CD14-positive monocyte (primary cell): Measurements from ENCODE around the gene TNKS1BP1. TPM values are rescaled to one million over a fixed set of nuclear protein-coding genes. Genes with fewer than 3 reads are reported as not detected.

Source experiments
- DNase-seq, 3 donors: peaks; one replicate each; pipeline ENCODE4 v3.0.0-alpha.2; 2011 to 2022
- H2AFZ ChIP-seq: 2 replicates; pipeline ENCODE4 v1.6.0; 2012; ENCODE audit warnings: mild to moderate bottlenecking, low read depth, low read length, inconsistent platforms; ENCODE audit not compliant: insufficient read depth, poor library complexity, severe bottlenecking
- H3K27ac ChIP-seq, 2 donors: 1 replicate in 1 of 2; 2 replicates in 1 of 2; pipeline ENCODE4 v1.5.1; 2012 to 2013; ENCODE audit warnings: low read length in 2 of 2, control low read depth in 1 of 2, inconsistent platforms in 1 of 2, low read depth in 1 of 2, mild to moderate bottlenecking in 1 of 2
- H3K27me3 ChIP-seq, 2 donors: one replicate each; pipeline versions ENCODE4 v1.6.0 to v1.6.1; 2011 to 2013; ENCODE audit warnings: low read length in 2 of 2; ENCODE audit not compliant: control insufficient read depth in 2 of 2, insufficient read depth in 2 of 2
- H3K36me3 ChIP-seq, 2 donors: replicated peaks in 1 of 2; 1 replicate in 1 of 2; 2 replicates in 1 of 2; pipeline versions ENCODE4 v1.5.1 to v1.6.1; 2012 to 2013; ENCODE audit warnings: low read length in 2 of 2, control low read depth in 1 of 2, inconsistent platforms in 1 of 2, mild to moderate bottlenecking in 1 of 2; ENCODE audit not compliant: insufficient read depth in 2 of 2, control insufficient read depth in 1 of 2
- H3K4me1 ChIP-seq, 2 donors: 1 replicate in 1 of 2; 2 replicates in 1 of 2; pipeline versions ENCODE4 v1.5.1 to v1.6.1; 2012 to 2013; ENCODE audit warnings: low read length in 2 of 2, control low read depth in 1 of 2, inconsistent platforms in 1 of 2, mild to moderate bottlenecking in 1 of 2, moderate library complexity in 1 of 2; ENCODE audit not compliant: insufficient read depth in 2 of 2, control insufficient read depth in 1 of 2
- H3K4me2 ChIP-seq: replicated peaks from 2 replicates; pipeline ENCODE3; 2012; ENCODE audit warnings: low read length, moderate library complexity, mild to moderate bottlenecking; ENCODE audit not compliant: poor library complexity, severe bottlenecking; ENCODE audit errors: extremely low read depth
- H3K4me3 ChIP-seq, 3 experiments: fragments of 200-600 bp in 1 of 3; sonication (generic) in 1 of 3; replicated peaks in 1 of 3; 1 replicate in 2 of 3; 2 replicates in 1 of 3; pipeline ENCODE4 v1.5.1; 2011 to 2013; ENCODE audit warnings: low read length in 3 of 3, mild to moderate bottlenecking in 3 of 3, control low read depth in 2 of 3, low read depth in 2 of 3, inconsistent platforms in 1 of 3, moderate library complexity in 1 of 3
- H3K79me2 ChIP-seq: 2 replicates; pipeline ENCODE4 v1.6.0; 2012; ENCODE audit warnings: mild to moderate bottlenecking, control low read depth, inconsistent platforms, low read length, moderate library complexity; ENCODE audit not compliant: insufficient read depth
- H3K9ac ChIP-seq: 2 replicates; pipeline ENCODE4 v1.6.0; 2017; ENCODE audit warnings: low read length, mild to moderate bottlenecking; ENCODE audit not compliant: insufficient read depth, poor library complexity, severe bottlenecking
- H3K9me3 ChIP-seq, 2 donors: replicated peaks in 1 of 2; 1 replicate in 1 of 2; 2 replicates in 1 of 2; pipeline versions ENCODE4 v1.5.1 to v1.6.1; 2012 to 2013; ENCODE audit warnings: low read length in 2 of 2, control low read depth in 1 of 2; ENCODE audit not compliant: control insufficient read depth in 1 of 2, insufficient read depth in 1 of 2
- H4K20me1 ChIP-seq: 2 replicates; pipeline ENCODE4 v1.6.0; 2012; ENCODE audit warnings: mild to moderate bottlenecking, low read length, control low read depth, moderate library complexity; ENCODE audit not compliant: insufficient read depth
- H3K27ac Mint-ChIP-seq, 7 donors: one replicate each; pipeline ENCODE4 v1.8.0; 2020; ENCODE audit warnings: mild to moderate bottlenecking in 7 of 7, mixed read lengths in 7 of 7, moderate library complexity in 6 of 7, inconsistent platforms in 2 of 7
- H3K27me3 Mint-ChIP-seq, 3 donors: one replicate each; pipeline ENCODE4 v1.8.0; 2021 to 2022; ENCODE audit warnings: low read depth in 3 of 3, mild to moderate bottlenecking in 3 of 3, mixed read lengths in 3 of 3, moderate library complexity in 3 of 3, inconsistent platforms in 1 of 3
- H3K36me3 Mint-ChIP-seq, 2 donors: one replicate each; pipeline ENCODE4 v1.8.0; 2020; ENCODE audit warnings: mixed read lengths in 2 of 2, inconsistent platforms in 1 of 2, mild to moderate bottlenecking in 1 of 2
- H3K4me1 Mint-ChIP-seq: one replicate; pipeline ENCODE4 v1.8.0; 2020; ENCODE audit warnings: mild to moderate bottlenecking, mixed read lengths
- H3K4me3 Mint-ChIP-seq, 2 donors: one replicate each; pipeline ENCODE4 v1.8.0; 2020; ENCODE audit warnings: mild to moderate bottlenecking in 2 of 2, mixed read lengths in 2 of 2, moderate library complexity in 1 of 2
- H3K9me3 Mint-ChIP-seq, 7 donors: one replicate each; pipeline ENCODE4 v1.8.0; 2020 to 2022; ENCODE audit warnings: mixed read lengths in 7 of 7, mild to moderate bottlenecking in 6 of 7, moderate library complexity in 6 of 7, inconsistent platforms in 2 of 7
- CTCF ChIP-seq: fragments of 200-600 bp; IDR thresholded peaks from one replicate; pipeline ENCODE4 v1.8.0; 2022; ENCODE audit warnings: antibody characterized with exemption, mild to moderate bottlenecking
- WGBS: methylation state at CpG from one replicate; pipeline ENCODE4 v1.1.5; 2013; ENCODE audit warnings: missing lambda C conversion rate; ENCODE audit not compliant: insufficient coverage; 5-methylcytosine and 5-hydroxymethylcytosine counted together
- intact Hi-C, 2 donors: fragments of 100-400 bp; cut with micrococcal nuclease; formaldehyde crosslinking; loops; one replicate each; pipeline versions ENCODE4 v1.15.0 to v1.15.1; 2023
- polyA plus RNA-seq, 3 donors: library from polyadenylated mRNA; depleted of rRNA in 1 of 3; unstranded in 2 of 3; stranded (reverse) in 1 of 3; fragments of 300-500 nt in 2 of 3; fragments of >200 nt in 1 of 3; fragmentation: Illumina TruSeq in 2 of 3; gene quantifications; 1 replicate in 2 of 3; 2 replicates in 1 of 3; pipeline ENCODE4 v1.2.3, GENCODE V29; 2012 to 2021

The TNKS1BP1 gene
- polyA plus RNA-seq, 3 donors, result 0.29 to 1.2 (median 0.50) TPM

- 96% methylated on average over 5 of the region's 7 CpGs for WGBS
- intact Hi-C loops, result loop anchor here (5.0 kb wide), 3 partner anchors 134 to 294 kb away; no protein-coding TSS in a partner anchor
- Histone ChIP-seq H3K36me3 (no peaks in the 10 kb centered on the region), H3K4me1 (no peaks in the 10 kb centered on the region), H3K27ac (no peak overlapping the region), H2AFZ (no peak overlapping the region), H3K4me3 (no peak overlapping the region), H3K9ac (no peak overlapping the region), H3K79me2 (no peaks in the 10 kb centered on the region), H3K9me3 (no peaks in the 10 kb centered on the region), H3K27me3 (no peaks in the 10 kb centered on the region), H4K20me1 (no peaks in the 10 kb centered on the region), H3K4me2 (no peak overlapping the region)
- Mint-ChIP-seq H3K9me3 (peaks cover 0 to 9% (median 5%) of the 10 kb centered on the region in 7 donors), H3K4me3 (no peak overlapping the region), H3K36me3 (no peaks in the 10 kb centered on the region), H3K27me3 (peaks cover 0 to 8% (median 3%) of the 10 kb centered on the region in 3 donors), H3K27ac (no peak overlapping the region), H3K4me1 (peaks cover 8% of the 10 kb centered on the region)
- DNase-seq, result no peak
- TF ChIP-seq CTCF, result no peak
Measured at GRCh38 chr11:57348052-57348451, 23.3 kb upstream of the TNKS1BP1 start.

DNA sequence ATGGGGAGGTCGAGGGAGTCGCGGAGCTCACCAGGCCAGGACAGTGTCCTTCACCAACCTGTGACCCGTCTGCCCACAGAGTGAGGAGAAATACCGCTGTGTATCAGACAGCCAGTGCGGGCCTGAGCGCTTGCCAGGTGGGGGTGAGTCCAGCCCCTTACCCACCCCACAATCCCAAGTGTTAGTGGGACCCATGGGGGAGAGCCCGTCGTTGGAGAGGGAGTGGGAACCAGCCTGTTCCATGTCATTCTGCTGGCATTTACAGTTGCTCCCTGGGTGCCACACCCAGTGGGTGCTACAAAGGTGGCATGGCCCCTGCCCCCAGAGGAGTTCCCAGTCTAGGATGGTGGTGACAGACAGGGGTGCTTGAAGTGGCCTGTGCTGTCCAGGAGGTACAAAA lies 22.6 kb upstream of the TNKS1BP1 start:
- Histone ChIP-seq H3K27ac (no peak overlapping the region), H2AFZ (no peak overlapping the region), H3K36me3 (no peaks in the 10 kb centered on the region), H3K79me2 (no peaks in the 10 kb centered on the region), H3K27me3 (no peaks in the 10 kb centered on the region), H3K4me2 (no peak overlapping the region), H3K9me3 (no peaks in the 10 kb centered on the region), H4K20me1 (no peaks in the 10 kb centered on the region), H3K4me3 (no peak overlapping the region), H3K9ac (no peak overlapping the region), H3K4me1 (no peaks in the 10 kb centered on the region)
- no peak overlapping the region for H3K4me3 Mint-ChIP-seq
- H3K9me3 Mint-ChIP-seq, result peaks cover 0 to 9% (median 4%) of the 10 kb centered on the region in 7 donors
- no peak overlapping the region for H3K27ac Mint-ChIP-seq
- peaks cover 8% of the 10 kb centered on the region for H3K4me1 Mint-ChIP-seq
- TF ChIP-seq CTCF, result no peak
- peaks cover 0 to 5% (median 3%) of the 10 kb centered on the region in 3 donors for H3K27me3 Mint-ChIP-seq
- WGBS, result 92% methylated on average over 4 of the region's 9 CpGs
- intact Hi-C loops, result loop anchor here (5.0 kb wide), 3 partner anchors 135 to 295 kb away; no protein-coding TSS in a partner anchor
- no peaks in the 10 kb centered on the region for H3K36me3 Mint-ChIP-seq
- no peak for DNase-seq
